ENCODE data around the gene SIX2. TPM values are rescaled to one million over a fixed set of nuclear protein-coding genes. Genes with fewer than 3 reads are reported as not detected.
"Not testable (repeated sequence)": the region's sequence is repeated elsewhere in the genome, so short reads cannot be mapped to it uniquely, and the experiment has no call there.

The SIX2 gene
- total RNA-seq, 1 donor: 2.9 TPM

GRCh38 chr2:45046786-45047185, 37.5 kb upstream of the SIX2 start:
- no peak for TF ChIP-seq CTCF (IDR thresholded peaks at IDR 0.05; ENCODE audit: insufficient read depth, low read length)
- peak; percentile 13 for DNase-seq (ENCODE audit: low read depth)
- no peak overlapping the region for H3K4me3 ChIP-seq (ENCODE audit: low read depth, low read length)

GRCh38 chr2:45045706-45046105, 36.5 kb upstream of the SIX2 start:
- TF ChIP-seq CTCF (IDR thresholded peaks at IDR 0.05; ENCODE audit: insufficient read depth, low read length): no peak
- DNase-seq (ENCODE audit: low read depth): peak; percentile 23
- H3K4me3 ChIP-seq (ENCODE audit: low read depth, low read length): no peak overlapping the region

GRCh38 chr2:45044916-45045315, 35.7 kb upstream of the SIX2 start:
- no peak overlapping the region for H3K4me3 ChIP-seq (ENCODE audit: low read depth, low read length)
- DNase-seq (ENCODE audit: low read depth): no peak
- no peak for TF ChIP-seq CTCF (IDR thresholded peaks at IDR 0.05; ENCODE audit: insufficient read depth, low read length)

- no peak for DNase-seq (ENCODE audit: low read depth)
- no peak overlapping the region for H3K4me3 ChIP-seq (ENCODE audit: low read depth, low read length)
- no peak for TF ChIP-seq CTCF (IDR thresholded peaks at IDR 0.05; ENCODE audit: insufficient read depth, low read length)
Measured at GRCh38 chr2:45043174-45043573, 33.9 kb upstream of the SIX2 start.

- no peak overlapping the region for H3K4me3 ChIP-seq (ENCODE audit: low read depth, low read length)
- no peak for DNase-seq (ENCODE audit: low read depth)
- TF ChIP-seq CTCF (IDR thresholded peaks at IDR 0.05; ENCODE audit: insufficient read depth, low read length): no peak
Measured at GRCh38 chr2:45042401-45042800, 33.1 kb upstream of the SIX2 start.

- no peak for DNase-seq (ENCODE audit: low read depth)
- no peak for TF ChIP-seq CTCF (IDR thresholded peaks at IDR 0.05; ENCODE audit: insufficient read depth, low read length)
- H3K4me3 ChIP-seq (ENCODE audit: low read depth, low read length): no peak overlapping the region
Measured at GRCh38 chr2:45040786-45041185, 31.5 kb upstream of the SIX2 start.

GRCh38 chr2:45039804-45040203, 30.6 kb upstream of the SIX2 start:
- not testable (repeated sequence) for H3K4me3 ChIP-seq (ENCODE audit: low read depth, low read length); DNase-seq (ENCODE audit: low read depth)

- DNase-seq (ENCODE audit: low read depth); H3K4me3 ChIP-seq (ENCODE audit: low read depth, low read length): not testable (repeated sequence)
Measured at GRCh38 chr2:45038861-45039260, 29.6 kb upstream of the SIX2 start.

Measured in fibroblast of the aortic adventitia (primary cell).